ENCODE results near the gene IKBIP. TPM values are rescaled to one million over a fixed set of nuclear protein-coding genes. Genes with fewer than 3 reads are reported as not detected.
"Not testable (repeated sequence)": the region's sequence is repeated elsewhere in the genome, so short reads cannot be mapped to it uniquely, and the experiment has no call there.

The IKBIP gene
- total RNA-seq, 1 donor from 2014 or later: 9.4 TPM

DNA sequence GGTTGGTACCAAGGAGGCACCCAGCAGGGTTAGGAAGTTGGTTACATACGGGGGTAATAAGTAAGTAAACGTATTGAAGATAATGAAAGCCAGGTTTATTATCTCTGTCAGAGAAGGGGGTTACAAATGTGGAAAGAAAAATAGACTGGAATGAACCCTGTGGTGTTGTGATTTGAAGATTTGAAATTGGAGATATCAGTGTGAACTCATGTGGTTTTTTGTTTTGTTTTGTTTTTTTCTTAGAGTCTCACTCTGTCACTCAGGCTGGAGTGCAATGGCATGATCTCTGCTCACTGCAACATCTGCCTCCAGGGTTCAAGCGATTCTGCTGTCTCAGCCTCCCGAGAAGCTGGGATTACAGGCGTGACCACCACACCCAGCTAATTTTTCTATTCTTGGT is 65.2 kb downstream of the IKBIP start:
- no peak for FAIRE-seq
- DNase-seq (ENCODE audit: low spot score in 2 of 2): no peak

DNA sequence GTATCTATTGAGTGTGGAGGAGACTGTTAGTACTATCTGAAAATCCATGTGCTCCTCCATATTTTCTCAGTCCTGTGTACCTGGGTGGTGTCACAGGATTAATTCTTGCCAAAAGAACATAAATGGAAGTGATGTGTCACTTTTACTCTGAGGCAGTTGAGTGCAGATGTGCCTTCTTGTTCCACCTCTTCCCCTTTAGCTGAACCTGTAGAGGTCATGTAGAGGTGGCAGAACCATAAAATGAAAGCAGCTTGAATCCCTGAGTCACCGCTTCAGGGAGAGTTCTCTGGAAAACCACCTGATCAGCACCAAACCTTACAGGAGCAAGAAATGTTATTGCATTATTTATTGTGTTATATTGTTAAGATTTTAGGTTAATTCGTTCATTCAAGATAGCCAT is 65.8 kb downstream of the IKBIP start:
- DNase-seq (ENCODE audit: low spot score in 2 of 2): no peak
- no peak for FAIRE-seq

DNA sequence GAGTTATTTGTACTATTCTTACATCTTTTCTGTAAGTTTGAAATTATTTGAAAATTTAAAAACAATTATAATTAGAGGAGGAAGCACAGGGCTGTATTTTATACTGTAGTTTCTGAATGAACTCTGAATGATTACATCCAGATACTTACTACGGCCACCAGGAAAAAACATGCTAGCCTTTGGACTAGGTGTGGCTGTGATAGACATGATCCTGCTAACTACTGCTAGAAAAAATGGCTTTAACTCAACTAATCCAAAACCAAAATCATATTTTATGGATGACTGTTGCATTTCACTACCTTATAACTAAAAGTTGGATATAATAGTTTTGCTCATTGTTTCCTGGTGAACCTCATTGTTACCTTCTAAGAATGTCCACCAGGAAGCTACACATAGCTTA is 66.2 kb downstream of the IKBIP start:
- DNase-seq (ENCODE audit: low spot score in 2 of 2): no peak
- FAIRE-seq: no peak

DNA sequence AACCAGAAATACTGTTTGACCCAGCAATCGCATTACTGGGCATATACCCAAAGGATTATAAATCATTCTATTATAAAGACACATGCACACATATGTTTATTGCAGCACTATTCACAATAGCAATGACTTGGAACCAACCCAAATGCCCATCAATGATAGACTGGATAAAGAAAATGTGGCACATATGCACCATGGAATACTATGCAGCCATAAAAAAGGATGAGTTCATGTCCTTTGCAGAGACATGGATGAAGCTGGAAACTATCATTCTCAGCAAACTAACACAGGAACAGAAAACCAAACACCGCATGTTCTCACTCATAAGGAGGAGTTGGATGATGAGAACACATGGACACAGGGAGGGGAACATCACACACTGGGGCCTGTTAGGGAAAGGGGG is 67.8 kb downstream of the IKBIP start:
- not testable (repeated sequence) for DNase-seq (ENCODE audit: low spot score in 2 of 2); FAIRE-seq

DNA sequence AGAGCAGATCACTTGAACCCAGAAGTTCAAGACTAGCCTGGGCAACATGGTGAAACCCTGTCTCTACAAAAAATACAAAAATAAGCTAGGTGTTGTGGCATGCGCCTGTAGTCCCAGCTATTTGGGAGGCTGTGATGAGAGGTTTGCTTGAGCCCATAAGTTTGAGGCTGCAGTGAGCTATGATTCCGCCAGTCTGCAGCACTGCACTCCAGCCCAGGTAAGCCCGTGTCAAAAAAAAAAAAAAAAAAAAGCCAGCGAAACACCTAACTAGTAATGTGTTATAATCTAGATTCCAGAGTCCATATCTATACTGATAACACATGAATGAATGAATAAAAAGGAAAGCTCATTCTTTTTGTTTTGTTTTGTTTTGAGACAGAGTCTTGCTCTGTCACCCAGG is 69.6 kb downstream of the IKBIP start:
- DNase-seq (ENCODE audit: low spot score in 2 of 2) (no peak), FAIRE-seq (no peak)

Small RNAs within 50 kb of the gene (small RNA-seq; reads per million reads assigned to genes)
- gene SNORA53: 3.9 reads per million, percentile 90 among the genes with 10 or more reads in this experiment

Other genes starting within 250 kb of the IKBIP start
- 146 TPM for gene TMPO, start 129.2 kb downstream of the IKBIP start, total RNA-seq
- 241 TPM for gene SLC25A3, start 51.1 kb downstream of the IKBIP start, total RNA-seq
- gene APAF1, start 502 bp upstream of the IKBIP start, total RNA-seq: 39.9 TPM

Data from frontal cortex (tissue), 4 donors.